ENCODE results near the gene HMGCR.

HMGCR gene

GRCh38 chr5:75338408-75338807 is 1.4 kb downstream of the HMGCR start:
- no peak for TF ChIP-seq CTCF (IDR thresholded peaks at IDR 0.05; ENCODE audit: insufficient read depth, low read length, missing control alignments)
- ChIA-PET POLR2A (no interaction called here), CTCF (no interaction called here)
- peak overlapping the region; percentile 92 for H3K4me3 ChIP-seq (ENCODE audit: low read depth, low read length)
- DNase-seq (ENCODE audit: low read depth, low spot score), result no peak

- no peak for DNase-seq (ENCODE audit: low read depth, low spot score)
- CTCF ChIA-PET, result interaction anchor here (1.2 to 2.4 kb wide), 5 partner anchors 10 to 406 kb away, joined by 3 to 13 read pairs (median 4); partner anchors contain the start of gene ANKRD31
- H3K4me3 ChIP-seq (ENCODE audit: low read depth, low read length), result no peak overlapping the region
- TF ChIP-seq CTCF (IDR thresholded peaks at IDR 0.05; ENCODE audit: insufficient read depth, low read length, missing control alignments), result no peak
- POLR2A ChIA-PET, result no interaction called here
Measured at GRCh38 chr5:75340714-75341478, 3.9 kb downstream of the HMGCR start.

GRCh38 chr5:75341934-75342333 is 4.9 kb downstream of the HMGCR start:
- H3K4me3 ChIP-seq (ENCODE audit: low read depth, low read length), result no peak overlapping the region
- CTCF ChIA-PET, result interaction anchor here (0.9 to 2.4 kb wide), 3 partner anchors 9 to 292 kb away, joined by 3 to 13 read pairs (median 8); partner anchors contain the start of gene ANKRD31

GRCh38 chr5:75342836-75343235 is 5.8 kb downstream of the HMGCR start:
- CTCF ChIA-PET, result no interaction called here
- no peak overlapping the region for H3K4me3 ChIP-seq (ENCODE audit: low read depth, low read length)
- TF ChIP-seq CTCF (IDR thresholded peaks at IDR 0.05; ENCODE audit: insufficient read depth, low read length, missing control alignments), result no peak
- POLR2A ChIA-PET, result no interaction called here
- DNase-seq (ENCODE audit: low read depth, low spot score), result no peak

More at GRCh38 chr5:75341934-75342333, 4.9 kb downstream of the HMGCR start:
- no peak for TF ChIP-seq CTCF (IDR thresholded peaks at IDR 0.05; ENCODE audit: insufficient read depth, low read length, missing control alignments)
- POLR2A ChIA-PET, result no interaction called here
- no peak for DNase-seq (ENCODE audit: low read depth, low spot score)

- CTCF ChIA-PET, result no interaction called here
Measured at GRCh38 chr5:75348241-75348640, 11.2 kb downstream of the HMGCR start.

More at GRCh38 chr5:75348241-75348640, 11.2 kb downstream of the HMGCR start:
- POLR2A ChIA-PET, result interaction anchor here (1.1 kb wide), 1 partner anchor 12 kb away, joined by 3 read pairs; the partner anchor contains the start of gene HMGCR
- no peak for TF ChIP-seq CTCF (IDR thresholded peaks at IDR 0.05; ENCODE audit: insufficient read depth, low read length, missing control alignments)
- no peak overlapping the region for H3K4me3 ChIP-seq (ENCODE audit: low read depth, low read length)
- no peak for DNase-seq (ENCODE audit: low read depth, low spot score)
